Measurements from ENCODE around the gene GRIP2.

GRIP2 gene

DNA sequence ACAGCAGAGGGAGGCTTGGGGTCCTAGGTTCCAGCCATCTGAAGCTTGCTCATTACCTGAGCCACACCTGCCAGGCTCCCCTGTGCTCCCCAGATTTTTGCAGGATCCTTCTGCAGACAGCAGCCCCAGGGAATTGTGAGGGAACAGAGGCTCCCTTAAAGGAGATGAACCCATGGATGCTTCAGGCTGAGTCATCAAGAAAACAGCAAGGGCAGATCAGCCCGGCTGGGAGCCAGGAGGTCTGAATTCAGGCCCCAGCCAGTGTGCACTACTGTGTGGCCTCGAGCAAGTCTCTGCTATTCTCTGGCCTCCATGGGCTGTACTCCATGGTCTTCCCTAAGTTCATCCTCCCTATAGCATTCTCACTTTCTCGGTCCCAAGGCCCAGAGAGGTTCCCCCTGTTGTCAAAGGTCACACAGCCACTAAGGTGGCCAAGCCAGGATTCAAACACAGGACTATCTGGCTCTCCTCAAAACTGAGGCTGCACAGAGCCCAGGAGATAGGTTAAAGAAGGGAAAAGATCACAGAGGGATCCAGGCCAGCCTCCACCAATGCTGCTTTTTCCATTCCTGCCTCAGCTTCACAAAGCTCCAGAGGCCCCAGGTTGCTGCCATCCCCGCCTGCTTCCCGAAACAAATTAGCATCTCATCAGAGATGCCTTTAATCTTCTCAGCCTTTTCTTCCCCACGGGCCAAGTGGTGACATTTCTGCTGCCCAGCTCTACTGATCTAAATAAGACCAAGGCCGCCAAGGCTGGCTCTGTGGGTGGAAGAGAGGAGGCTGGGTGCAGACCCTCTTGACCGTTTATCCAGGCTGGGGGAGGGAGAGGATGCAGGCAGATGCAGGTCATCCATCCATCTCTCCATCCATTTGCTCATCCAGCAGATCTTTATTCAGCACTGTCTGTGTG is 21.2 kb upstream of the GRIP2 start:
- DNase-seq: no peak

- no peak for DNase-seq
These were observed 20.0 kb upstream of the GRIP2 start for GRCh38 chr3:14560110-14560509.

DNA sequence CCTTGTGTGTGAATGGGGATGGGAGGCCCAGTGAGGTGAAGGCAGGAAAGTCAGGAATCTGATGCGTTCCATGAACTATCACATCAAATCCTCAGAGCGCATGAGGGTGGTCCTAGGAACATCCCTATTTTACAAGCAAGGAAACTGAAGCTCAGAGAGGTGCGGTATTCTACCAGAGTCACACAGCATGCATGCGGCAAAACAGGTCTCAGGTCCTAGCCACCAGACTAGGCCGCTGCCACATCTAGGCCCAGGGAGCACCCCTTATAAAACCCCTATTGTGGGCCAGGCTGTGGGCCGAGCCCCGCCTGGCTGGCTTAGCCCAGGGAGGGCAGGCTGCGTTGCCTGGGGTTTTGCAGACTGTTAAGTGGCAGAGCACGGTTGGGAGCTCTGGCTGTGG is 17.9 kb upstream of the GRIP2 start:
- no peak for DNase-seq

- no peak for DNase-seq
These were observed 15.7 kb upstream of the GRIP2 start for GRCh38 chr3:14555835-14556234.

GRCh38 chr3:14554715-14555114 is 14.6 kb upstream of the GRIP2 start:
- no peak for DNase-seq

GRCh38 chr3:14553871-14554270 is 13.7 kb upstream of the GRIP2 start:
- no peak for DNase-seq

- DNase-seq: no peak
These were observed 12.6 kb upstream of the GRIP2 start for GRCh38 chr3:14552717-14553116.

DNA sequence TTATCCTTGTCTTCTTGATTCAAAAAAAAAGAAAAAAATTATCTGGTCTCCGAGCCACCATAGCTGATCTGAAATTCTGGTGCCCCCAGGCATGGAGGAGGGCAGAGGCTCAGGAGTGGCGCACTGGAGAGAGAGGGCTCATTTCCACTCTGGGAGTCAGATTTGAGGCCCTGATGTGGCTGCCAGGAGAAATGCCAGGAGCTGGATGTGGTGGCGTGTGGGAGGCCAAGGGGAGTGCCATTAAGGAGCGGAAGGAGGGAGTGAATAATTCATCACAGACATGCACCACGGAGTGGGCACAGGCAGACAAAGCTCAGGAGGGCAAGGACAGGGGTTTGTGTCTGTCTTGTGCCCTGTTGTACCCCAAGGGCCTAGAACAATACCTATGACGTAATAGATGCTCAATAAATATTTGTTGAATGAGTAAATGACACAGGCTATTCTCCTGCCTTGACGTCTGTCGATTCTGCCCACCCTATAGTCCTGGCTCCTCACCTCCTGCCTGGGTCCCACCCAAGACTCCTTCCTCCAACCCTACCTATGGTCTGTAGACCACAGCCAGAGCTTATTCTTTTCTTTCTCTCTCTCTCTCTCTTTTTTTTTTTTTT is 12.0 kb upstream of the GRIP2 start:
- DNase-seq: no peak

- no peak for DNase-seq
These were observed 10.8 kb upstream of the GRIP2 start for GRCh38 chr3:14550651-14551611.

DNA sequence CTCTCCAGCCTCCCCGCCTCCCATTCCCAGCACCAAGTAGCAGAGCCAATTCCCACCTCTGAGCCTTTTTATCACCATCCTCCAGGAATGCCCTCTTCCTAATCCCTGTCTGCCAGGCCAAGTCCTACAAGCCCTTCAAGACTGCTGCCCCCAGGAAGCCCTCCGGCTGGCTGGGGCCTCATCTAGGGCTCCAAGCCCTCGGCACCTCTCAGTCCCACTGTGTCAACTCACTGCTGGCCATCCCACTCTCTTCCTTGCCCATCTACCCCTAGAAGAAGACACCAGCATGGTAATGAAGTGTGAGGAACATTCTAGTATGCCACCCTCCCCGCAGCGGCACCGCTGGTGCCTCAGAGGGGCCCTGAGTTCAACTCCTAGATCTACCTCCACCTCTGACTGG is 10.0 kb upstream of the GRIP2 start:
- DNase-seq: no peak

- DNase-seq: no peak
These were observed 9.2 kb upstream of the GRIP2 start for GRCh38 chr3:14549256-14549919.

DNA sequence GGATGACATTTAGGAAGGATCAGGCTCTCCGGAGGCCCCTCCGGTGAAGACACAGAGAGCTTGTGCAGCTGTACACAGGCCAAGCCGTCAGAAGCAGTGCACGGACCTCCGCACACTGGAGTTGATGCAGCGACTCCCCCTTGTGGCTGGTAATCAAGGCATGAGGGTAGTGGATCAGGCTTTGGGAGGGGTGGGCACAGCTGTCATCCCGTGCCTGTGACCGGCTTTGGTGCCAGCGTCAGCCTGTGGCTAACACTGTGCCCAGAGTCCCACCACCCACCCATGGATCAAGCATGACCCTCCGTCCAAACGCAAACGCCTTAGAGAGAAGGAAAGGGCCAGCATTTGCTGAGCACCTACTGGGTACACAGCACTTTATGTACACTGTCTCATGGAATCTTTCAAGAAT is 8.2 kb upstream of the GRIP2 start:
- no peak for DNase-seq

- no peak for DNase-seq
These were observed 7.6 kb upstream of the GRIP2 start for GRCh38 chr3:14547693-14548092.

- no peak for DNase-seq
These were observed 5.9 kb upstream of the GRIP2 start for GRCh38 chr3:14546041-14546440.

DNA sequence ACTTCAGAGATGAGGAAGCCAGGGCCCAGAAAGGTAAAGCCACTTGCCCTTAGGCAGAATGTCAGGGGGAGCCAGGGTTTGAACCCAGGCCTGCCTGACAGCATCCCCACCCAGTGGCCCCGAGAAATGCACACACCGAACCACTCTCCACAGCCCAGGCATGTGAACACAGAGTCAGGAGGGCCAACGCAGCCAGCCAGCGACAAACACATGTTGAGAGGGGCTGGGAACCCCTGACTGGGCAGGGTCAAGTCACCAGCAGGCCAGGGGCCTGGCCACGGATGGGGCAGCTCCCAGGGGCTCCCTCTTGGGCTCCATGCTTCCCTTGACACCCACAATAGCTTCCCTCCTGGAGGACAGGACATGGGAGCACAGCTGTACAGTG is 5.1 kb upstream of the GRIP2 start:
- DNase-seq: no peak

DNA sequence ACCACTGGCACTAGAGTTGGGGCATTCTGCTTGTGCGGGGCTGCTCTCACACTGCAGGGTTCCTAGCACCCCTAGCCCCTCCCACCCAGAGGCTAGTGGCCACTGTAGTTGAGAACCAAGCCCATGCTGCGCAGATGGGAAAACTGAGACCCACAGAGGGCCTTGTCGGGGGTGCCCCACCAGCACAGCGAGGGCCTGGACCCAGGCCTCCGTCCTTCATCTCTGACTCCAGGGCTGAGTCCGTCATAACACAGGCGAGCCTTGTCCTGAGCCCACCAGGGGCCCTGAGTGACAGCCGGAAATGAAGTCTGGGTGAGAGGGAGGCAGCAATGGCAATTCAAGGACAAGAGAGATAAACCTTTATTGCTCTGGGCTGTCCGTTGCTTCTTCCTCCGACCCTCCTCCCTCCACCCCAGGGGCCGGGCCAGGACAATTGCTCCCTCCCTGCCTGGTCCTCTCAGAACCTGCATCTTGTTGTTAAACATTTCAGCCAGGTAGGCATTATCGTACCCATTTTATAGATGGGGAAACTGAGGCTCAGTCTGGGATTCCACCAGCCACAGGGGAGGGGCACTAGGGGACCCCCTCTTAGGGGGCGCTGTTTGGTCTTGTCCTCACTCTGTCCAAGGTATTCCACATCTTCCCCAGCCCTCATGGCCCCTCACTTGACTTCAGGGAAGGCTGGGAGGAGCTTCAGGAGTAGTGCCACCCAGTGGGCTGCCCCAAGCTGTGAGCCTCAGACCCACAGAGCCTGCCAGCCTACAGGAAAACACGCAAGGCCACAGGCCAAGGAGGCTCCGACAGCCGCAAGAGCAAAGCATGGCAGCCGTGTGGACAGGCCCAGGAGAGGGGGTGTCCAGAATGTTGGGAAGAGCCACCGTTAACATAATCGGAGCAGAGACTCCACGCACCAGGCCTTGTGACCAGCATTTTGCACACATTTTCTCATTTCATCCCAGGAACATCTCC is 4.4 kb upstream of the GRIP2 start:
- DNase-seq: no peak

DNA sequence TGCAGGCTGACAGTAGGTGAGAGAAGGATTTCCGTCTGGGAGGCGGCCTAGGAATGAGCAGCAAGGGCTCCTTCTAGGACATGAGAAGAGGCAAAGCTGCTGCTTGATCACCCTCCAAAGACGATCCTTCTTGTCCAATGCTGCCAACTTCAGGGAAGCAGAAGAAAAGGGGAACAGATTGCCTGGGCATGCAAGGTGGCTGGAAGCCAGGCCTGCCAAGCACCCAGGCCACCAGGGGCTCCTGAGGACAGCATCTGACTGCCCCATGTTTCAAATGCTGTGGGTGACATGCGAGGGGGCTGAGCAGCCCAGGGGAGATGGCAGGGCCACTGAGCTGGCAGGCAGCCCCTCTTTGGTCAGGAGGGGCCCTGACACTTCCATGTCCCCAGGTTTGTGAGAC is 3.3 kb upstream of the GRIP2 start:
- DNase-seq: no peak

- no peak for DNase-seq
These were observed 2.5 kb upstream of the GRIP2 start for GRCh38 chr3:14542656-14543055.

- DNase-seq: no peak
These were observed 1.5 kb upstream of the GRIP2 start for GRCh38 chr3:14541646-14542045.

DNA sequence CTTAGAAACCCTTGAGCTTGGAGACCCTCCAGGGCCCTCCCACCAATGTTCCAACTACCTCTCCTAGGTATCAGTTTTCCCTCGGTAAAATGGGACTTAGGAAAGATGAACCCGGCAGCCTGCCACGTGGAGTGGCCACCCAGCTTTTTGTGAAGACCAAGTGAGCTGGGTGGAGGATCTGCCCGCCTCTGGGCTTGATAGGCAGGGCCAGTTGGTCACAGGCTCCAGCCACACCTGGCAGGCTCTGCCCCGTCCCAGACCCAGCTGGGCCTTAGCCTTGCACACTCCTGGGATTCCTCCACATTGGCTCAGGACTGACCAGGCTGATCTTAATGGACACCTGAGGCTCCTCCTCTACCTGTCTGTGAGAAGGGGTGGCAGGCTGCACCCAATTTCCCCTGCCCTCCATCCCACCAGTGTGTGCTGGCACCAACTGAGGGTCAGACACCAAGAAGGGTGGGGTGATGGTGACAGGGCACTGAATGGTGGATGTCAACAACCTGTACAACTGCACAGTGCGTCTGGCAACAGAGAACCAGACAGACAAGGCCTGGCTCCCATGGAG is 761 bp upstream of the GRIP2 start:
- DNase-seq: no peak

- no peak for DNase-seq
These were observed 779 bp downstream of the GRIP2 start for GRCh38 chr3:14539384-14539741.
